NCI-H1105 treated with DMSO at 0.1 percent for 48 hours (cell line): ENCODE measurements around the gene DLX6.

Source experiments
- DNase-seq: peaks from one replicate; lab custom pipeline; 2025; lab: John Stamatoyannopoulos, UW

DLX6 gene

GRCh38 chr7:96995406-96996110 is 9.8 kb upstream of the DLX6 start:
- no peak for DNase-seq

- DNase-seq: no peak
Observed at GRCh38 chr7:96996111-96996957, 9.0 kb upstream of the DLX6 start.

- no peak for DNase-seq
Observed at GRCh38 chr7:96996958-96997511, 8.3 kb upstream of the DLX6 start.

GRCh38 chr7:96997512-96998032 is 7.8 kb upstream of the DLX6 start:
- no peak for DNase-seq

- no peak for DNase-seq
Observed at GRCh38 chr7:96998333-96998732, 7.0 kb upstream of the DLX6 start.

- no peak for DNase-seq
Observed at GRCh38 chr7:96998744-96999143, 6.6 kb upstream of the DLX6 start.

- no peak for DNase-seq
Observed at GRCh38 chr7:97001221-97001620, 4.1 kb upstream of the DLX6 start.

GRCh38 chr7:97001656-97002554 is 3.4 kb upstream of the DLX6 start:
- DNase-seq: no peak

- DNase-seq: no peak
Observed at GRCh38 chr7:97002555-97003261, 2.6 kb upstream of the DLX6 start.

- no peak for DNase-seq
Observed at GRCh38 chr7:97003262-97004246, 1.8 kb upstream of the DLX6 start.

- peak; percentile 99 for DNase-seq
Observed at GRCh38 chr7:97004247-97005182, 838 bp upstream of the DLX6 start.

GRCh38 chr7:97006055-97006815 is 882 bp downstream of the DLX6 start:
- no peak for DNase-seq

- no peak for DNase-seq
Observed at GRCh38 chr7:97006816-97007582, 1.6 kb downstream of the DLX6 start.

- DNase-seq: no peak
Observed at GRCh38 chr7:97007583-97007861, 2.2 kb downstream of the DLX6 start.

GRCh38 chr7:97008275-97008917 is 3.0 kb downstream of the DLX6 start:
- DNase-seq: no peak

- no peak for DNase-seq
Observed at GRCh38 chr7:97009753-97010732, 4.7 kb downstream of the DLX6 start.
